ENCODE measurements around the gene COPS6.

The COPS6 gene

DNA sequence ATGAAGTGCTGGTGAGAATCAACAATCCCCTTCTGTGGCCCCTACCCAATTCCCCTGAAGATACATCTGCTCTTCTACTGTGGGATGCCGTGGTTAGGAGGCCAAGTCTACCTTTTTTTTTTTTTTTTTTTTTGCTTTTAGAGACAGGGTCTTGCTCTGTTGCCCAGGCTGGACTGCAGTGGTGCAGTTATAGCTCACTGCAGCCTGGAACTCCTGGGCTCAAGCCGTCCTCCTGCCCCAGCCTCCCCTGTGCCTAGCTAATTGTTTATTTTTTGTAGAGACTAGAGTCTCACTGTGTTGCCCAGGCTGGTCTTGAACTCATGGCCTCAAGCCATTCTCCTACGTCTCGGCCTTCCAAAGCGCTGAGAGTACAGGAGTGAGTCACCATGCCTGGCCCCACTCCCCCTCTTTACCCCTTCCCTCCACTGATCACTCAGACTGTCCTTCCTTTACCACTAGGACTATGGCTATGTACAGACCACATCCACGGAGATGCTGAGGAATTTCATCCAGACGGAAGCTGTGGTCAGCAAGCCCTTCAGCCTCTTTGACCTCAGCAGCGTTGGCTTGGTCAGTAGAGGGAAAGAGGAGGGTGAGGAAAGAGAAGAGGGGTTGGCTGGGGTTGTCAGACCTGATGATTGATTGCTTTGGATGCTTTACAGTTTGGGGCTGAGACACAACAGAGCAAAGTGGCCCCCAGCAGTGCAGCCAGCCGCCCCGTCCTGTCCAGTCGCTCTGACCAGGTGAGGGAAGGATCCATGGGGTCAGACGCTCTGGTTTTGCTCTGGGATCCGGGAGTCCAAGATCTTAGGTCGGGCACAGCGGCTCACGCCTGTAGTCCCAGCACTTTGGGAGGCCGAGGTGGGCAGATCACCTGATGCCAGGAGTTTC lies 14.4 kb downstream of the COPS6 start:
- DNase-seq (ENCODE audit: low read depth): no peak

DNA sequence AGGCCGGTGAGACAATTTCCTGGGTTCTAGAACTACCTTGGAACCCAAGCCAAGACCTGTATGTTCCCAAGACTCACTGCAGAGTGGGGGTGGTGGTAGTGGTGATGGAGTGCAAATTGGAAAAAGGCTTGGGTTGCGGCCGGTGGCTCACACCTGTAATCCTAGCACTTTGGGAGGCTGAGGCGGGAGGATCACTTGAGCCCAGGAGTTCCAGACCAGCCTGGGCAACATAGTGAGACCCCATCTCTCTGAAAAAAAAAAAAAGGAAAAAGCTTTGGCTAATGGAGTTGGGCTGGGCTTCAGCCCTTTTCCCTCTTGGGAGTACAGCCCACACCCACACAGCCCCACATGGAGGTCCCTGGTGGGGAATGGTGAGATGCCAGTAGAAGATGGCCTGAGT lies 16.8 kb downstream of the COPS6 start:
- DNase-seq (ENCODE audit: low read depth): no peak

DNA sequence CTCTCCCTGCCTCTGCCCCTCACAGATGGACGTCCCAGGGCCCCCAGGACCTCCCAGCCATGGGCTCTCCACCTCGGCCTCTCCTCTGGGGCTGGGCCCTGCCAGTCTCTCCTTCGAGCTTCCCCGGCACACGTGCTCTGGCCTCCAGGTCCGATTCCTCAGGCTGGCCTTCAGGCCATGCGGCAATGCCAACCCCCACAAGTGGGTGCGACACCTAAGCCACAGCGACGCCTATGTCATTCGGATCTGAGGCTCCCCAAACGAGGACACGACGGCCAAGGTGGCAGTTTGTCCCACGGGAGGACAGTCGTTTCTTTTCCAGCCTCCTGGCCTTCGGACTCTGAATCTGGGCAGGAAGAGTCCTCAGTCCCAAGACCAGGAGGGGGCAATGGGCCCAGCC lies 17.9 kb downstream of the COPS6 start:
- no peak for DNase-seq (ENCODE audit: low read depth)

DNA sequence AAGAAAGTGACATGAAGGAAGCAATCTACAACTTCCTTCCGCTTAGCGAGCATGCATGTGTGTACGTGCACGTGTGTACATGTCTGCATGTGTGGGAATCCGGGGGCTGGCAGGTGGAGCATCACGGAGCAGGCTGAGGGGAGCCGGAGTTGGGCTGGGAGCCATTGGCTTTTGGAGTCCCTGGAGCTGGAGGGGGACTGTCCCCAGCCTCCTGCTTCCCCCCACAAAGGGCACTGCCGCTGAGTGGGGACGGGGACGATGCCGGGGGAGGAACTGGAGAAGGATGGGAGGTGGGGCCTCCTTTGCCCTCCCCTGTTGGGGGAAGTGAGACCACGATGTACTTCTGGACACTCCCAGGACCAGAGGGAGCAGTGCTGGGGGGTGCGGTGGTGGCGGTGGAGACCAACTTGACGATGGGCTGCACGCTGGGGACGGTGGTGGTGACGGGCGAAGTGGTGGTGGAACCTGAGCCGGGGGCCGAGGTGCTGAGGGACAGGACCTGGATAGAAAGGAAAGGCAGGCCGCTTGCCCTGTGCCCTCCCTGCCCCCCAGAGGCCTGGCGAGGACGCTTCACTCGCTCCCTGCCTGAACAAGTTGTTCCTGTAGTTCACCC lies 18.5 kb downstream of the COPS6 start:
- DNase-seq (ENCODE audit: low read depth): no peak

DNA sequence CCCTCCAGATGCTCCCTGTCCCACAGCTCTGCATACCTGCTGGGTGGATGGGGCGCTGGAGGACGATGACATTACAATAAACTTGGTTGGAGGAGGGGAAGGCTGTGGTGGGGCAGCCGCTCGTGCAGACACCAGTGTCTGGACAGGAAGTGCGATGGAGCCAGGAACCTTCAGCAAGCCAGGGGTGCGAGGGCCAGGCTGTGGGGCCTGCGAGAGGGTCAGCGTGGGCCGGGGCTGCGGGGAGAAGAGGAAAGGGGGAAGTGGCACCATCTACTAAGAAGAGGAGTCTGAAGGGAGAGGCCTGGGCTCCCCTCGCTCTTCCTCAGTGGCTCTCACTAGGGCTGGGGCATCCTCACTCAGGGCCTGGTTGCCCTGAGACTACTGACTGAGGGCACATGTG lies 19.1 kb downstream of the COPS6 start:
- DNase-seq (ENCODE audit: low read depth): no peak

DNA sequence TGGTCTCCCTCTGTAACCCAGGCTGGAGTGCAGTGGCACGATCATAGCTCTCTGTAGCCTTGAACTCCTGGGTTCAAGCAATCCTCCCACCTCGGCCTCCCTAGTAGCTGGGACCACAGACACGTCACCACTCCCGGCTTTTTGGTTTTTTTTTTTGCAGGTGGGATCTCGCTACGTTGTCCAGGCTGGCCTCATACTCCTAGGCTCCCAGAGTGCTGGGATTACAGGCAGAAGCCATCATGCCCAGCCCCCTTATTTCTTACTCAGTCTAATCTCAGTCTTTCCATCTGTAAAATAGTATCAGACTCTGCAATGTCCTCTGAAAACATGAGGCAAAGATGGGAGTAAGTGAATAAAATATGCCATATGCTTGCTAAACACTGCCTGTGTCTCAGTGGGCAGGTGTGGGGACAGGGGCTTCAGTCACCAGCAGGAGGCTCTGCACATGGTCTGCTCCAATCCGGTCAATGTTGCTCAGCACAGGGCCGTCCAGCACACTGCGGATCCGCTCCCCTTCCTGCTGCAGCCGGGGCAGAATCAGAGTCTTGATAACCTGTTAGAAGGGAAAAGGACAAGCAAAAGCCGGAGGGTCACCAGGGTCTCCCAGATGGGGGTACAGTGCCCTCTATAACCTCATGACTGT lies 20.9 kb downstream of the COPS6 start:
- DNase-seq (ENCODE audit: low read depth): no peak

DNA sequence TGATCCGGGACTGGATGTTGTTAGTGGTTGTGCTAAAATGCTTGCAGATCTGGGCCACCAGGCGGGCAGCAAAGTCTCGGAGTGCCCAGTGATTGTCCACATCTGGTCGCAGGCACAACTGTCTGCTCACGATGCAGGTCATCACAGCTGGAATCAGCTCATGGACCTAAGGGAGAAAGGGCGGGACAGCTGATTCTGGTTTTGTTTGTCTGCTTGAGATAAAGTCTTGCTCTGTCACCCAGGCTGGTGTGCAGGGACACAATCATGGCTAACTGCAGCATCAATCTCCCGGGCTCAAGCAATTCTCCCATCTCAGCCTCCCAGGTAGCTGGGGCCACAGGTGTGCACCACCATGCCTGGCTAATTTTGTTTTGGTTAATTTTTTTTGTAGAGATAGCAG lies 22.4 kb downstream of the COPS6 start:
- DNase-seq (ENCODE audit: low read depth): no peak

DNA sequence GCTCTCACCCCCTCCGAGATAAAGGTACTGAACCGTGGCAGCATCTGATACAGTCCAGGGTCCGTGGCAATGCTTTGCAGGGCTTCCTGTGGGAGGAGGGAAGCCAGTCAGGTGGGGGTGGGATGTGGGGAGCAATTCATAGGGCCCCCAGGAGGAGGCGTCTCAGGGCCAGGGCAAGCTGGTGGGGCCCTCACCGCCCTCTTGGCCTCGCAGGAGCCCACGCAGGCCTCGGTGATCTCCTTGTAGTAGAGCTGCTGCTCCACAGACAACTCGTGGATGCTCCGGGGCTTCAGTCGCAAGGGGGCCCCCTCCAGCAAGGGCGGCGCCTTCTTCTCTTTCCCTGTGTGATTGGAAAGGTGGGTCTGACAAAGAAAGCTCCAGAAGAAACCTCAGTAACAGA lies 23.1 kb downstream of the COPS6 start:
- no peak for DNase-seq (ENCODE audit: low read depth)

DNA sequence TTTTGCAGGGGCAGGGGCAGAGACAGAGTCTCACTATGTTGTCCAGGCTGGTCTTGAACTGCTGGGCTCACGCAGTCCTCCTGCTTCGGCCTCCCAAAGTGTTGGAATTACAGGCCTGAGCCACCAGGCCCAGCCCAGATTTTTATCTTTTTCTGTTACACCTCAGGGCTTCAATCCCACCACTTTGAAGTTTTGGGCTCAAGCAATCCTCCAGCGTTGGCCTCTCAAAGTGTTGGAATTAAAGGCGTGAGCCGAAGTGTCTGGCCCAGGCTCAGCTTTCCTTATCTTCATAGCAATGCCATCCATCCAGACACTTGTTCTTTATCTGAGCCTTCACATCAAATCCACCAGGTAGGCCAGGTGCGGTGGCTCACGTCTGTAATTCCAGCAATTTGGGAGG lies 26.3 kb downstream of the COPS6 start:
- DNase-seq (ENCODE audit: low read depth): no peak

DNA sequence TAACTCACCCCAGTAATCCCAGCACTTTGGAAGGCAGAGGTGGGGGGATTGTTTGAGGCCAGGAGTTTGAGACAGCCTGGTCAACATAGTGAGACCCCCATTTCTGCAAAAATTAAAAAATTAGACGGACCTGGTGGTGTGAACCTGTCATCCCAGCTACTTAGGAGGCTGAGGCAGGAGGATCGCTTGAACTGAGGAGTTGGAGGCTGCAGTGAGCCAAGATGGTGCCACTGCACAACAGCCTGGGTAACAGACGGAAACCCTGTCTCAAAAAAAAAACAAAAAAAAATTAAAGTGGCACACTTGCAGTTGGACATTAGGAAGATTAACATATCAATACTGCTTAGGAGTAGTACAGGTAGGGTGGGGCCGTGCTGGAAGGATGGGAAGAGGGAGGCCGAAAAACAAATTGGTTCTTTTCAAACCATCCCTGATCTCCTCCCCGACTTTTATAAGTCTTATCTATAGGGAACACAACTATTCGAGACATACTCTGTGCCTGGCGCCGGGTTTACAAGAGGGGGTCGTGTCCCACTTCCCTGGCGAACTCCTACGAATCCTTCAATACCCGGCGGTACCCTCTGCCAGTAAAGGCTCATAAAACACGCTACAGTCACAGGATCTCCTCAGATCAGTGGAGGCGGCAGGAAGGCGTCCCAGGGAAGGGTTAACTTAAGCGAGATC lies 29.8 kb downstream of the COPS6 start:
- DNase-seq (ENCODE audit: low read depth): no peak

DNA sequence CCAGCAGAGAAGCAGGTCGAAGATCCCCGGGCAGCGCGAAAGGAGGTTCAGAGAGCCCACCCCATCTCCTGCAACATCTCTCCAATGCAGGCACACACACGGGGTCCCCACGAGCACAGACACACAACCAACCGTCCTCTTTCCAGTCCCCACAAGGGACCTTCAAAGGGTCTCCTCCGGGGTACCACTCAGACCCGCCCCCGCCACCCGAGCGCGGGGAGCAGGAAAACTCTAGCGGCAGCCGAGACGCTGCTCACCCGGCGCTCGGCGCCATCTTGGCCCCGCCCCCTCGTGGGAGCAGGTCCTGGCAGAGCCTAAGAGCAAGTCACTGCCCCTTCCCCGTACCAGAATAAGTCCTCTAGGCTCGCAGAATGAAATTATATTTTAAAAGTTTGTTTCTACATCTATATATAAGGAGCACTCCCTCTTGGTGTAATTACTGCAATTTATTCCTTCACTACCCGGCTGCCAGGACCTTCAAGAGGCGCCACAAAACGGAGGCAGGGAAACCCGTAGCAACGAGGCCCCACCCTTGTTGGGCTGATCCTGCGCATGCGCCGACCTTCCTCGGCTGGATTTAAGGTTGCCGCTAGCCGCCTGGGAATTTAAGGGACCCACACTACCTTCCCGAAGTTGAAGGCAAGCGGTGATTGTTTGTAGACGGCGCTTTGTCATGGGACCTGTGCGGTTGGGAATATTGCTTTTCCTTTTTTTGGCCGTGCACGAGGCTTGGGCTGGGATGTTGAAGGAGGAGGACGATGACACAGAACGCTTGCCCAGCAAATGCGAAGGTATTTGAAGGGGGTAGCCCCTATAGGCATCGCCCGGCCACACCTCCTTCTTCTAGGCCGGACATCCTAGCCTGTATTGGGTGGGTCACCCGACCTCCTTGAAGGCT lies 30.6 kb downstream of the COPS6 start, which contains the start of the genes CNPY4 and TAF6:
Gene CNPY4, plus strand, starts transcription at position 563 of the 898 bp plus-strand sequence. Its CDS starts 111 bp downstream, at position 674.
Gene TAF6, minus strand, starts transcription at position 287 of the 898 bp plus-strand sequence. CDS start 5,149 bp downstream, outside the sequence.
- DNase-seq (ENCODE audit: low read depth): peak; percentile 92

DNA sequence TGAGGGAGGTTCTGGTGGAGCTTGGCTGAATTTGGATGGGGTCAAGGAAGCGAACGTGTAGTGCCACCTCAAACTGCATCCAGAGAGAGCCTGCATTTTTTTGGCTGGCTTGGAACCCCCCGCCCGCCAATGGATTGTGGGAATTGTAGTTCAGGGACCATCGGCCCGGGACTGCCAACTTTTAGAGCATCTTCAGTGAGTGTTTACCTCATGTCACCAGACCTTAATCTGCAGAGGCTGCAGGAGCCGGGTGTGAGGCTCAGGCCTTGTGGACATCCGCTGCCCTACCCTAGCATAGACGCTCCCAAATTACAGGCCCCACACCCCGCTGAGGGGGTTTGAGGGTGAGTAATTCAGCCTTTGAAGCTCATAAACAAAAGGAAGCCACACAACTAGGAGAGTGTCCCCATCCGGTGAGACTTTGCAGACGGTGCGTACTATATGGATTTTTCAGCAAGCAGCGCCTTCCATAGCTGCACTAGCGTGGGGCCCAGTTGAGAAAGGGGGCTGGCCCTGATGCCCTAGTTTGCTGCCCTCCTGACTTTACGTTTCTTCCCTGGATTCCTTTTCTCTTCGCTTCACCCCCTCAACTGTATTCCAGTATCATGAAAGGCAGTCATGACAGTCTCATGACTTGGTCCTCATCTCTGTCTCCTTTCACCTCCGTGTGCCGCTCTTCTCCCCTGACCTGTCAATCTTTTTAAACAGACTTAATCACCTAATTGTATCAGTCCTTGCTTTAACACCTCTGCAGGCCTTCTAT lies 31.4 kb downstream of the COPS6 start:
- DNase-seq (ENCODE audit: low read depth): peak; percentile 59

DNA sequence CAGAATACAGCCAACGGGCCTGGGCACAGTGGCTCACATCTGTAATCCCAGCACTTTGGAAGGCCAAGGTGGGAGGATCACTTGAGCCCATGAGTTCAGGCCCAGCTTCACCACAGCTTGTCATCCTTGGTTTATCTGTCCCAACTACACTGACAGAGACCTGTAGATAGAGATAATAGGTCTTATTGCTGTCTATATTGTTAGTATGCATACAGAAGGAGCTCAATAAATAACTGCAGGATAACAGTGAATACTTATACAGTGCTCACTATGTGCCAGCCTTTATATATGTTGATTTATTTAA lies 31.9 kb downstream of the COPS6 start:
- no peak for DNase-seq (ENCODE audit: low read depth)

DNA sequence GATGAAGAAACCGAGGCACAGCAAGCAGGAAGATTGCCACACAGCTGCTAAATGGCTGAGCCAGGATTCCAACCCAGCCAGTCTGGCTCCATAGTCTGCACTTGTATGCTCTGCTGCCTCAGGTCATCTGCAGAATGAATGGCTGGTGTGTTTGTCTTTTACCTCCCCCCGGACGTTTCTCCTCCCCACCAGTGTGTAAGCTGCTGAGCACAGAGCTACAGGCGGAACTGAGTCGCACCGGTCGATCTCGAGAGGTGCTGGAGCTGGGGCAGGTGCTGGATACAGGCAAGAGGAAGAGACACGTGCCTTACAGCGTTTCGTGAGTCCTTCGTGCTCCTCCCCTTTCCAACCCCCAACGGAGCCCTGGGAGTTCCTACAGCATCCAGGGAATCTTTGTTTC lies 33.3 kb downstream of the COPS6 start:
- no peak for DNase-seq (ENCODE audit: low read depth)

DNA sequence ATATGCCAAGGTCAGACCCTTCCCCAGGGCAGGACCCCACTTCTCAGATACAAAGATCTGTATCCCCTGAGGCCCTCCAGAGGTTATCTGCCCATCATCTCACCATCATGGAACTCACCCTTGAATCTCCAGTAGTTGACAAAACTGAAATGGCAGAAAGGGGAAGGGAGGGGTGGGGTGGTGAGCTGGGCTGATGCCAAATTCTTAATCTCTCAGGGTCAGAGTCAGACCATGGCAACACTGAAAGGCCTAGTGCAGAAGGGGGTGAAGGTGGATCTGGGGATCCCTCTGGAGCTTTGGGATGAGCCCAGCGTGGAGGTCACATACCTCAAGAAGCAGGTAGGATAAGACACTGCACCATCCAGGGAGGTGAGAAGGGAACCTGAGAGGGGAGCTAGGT lies 33.8 kb downstream of the COPS6 start:
- DNase-seq (ENCODE audit: low read depth): no peak

DNA sequence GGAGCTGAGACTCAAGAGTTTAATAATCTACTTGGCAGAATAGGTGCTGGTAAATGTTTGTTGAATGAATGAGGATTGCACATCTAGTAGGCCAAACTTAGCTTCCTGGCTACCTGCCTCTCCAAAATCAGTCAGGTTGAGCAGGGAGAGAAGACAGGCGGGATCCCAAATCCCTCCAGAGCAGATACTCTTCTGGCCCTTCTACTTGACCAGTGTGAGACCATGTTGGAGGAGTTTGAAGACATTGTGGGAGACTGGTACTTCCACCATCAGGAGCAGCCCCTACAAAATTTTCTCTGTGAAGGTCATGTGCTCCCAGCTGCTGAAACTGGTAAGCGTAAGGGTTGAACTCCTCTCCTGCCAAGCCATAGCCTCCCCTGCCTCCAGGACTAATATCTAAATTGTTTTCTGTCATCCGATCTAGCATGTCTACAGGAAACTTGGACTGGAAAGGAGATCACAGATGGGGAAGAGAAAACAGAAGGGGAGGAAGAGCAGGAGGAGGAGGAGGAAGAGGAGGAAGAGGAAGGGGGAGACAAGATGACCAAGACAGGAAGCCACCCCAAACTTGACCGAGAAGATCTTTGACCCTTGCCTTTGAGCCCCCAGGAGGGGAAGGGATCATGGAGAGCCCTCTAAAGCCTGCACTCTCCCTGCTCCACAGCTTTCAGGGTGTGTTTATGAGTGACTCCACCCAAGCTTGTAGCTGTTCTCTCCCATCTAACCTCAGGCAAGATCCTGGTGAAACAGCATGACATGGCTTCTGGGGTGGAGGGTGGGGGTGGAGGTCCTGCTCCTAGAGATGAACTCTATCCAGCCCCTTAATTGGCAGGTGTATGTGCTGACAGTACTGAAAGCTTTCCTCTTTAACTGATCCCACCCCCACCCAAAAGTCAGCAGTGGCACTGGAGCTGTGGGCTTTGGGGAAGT lies 35.8 kb downstream of the COPS6 start:
- no peak for DNase-seq (ENCODE audit: low read depth)

DNA sequence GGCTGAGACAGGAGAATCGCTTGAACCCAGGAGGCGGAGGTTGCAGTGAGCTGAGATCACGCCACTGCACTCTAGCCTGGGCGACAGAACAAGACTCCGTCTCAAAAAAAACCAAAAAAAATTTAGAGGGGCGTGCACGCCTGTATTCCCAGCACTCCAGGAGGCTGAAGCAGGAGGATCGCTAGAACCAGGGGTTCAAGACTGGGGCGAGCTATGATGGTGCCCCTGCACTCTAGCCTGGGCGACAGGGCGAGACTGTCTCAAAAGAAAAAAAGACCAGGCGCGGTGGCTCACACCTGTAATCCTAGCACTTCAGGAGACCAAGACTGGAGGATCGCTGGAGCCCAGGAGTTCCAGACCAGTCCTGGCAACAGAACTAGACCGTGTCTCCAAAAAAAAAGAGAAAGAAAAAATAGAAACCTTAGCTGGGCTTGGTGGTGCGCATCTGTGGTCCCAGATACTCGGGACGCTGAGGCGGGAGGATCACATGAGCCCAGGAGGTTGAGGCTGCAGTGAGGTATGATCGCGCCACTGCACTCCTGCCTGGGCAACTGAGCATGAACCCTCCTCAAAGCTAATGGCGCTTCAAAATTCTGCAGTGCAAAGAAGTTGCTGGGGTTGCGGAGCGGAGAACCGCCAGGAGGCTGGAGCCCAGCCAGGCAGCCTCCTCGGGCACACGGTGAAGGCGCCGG lies 37.6 kb downstream of the COPS6 start:
- no peak for DNase-seq (ENCODE audit: low read depth)

DNA sequence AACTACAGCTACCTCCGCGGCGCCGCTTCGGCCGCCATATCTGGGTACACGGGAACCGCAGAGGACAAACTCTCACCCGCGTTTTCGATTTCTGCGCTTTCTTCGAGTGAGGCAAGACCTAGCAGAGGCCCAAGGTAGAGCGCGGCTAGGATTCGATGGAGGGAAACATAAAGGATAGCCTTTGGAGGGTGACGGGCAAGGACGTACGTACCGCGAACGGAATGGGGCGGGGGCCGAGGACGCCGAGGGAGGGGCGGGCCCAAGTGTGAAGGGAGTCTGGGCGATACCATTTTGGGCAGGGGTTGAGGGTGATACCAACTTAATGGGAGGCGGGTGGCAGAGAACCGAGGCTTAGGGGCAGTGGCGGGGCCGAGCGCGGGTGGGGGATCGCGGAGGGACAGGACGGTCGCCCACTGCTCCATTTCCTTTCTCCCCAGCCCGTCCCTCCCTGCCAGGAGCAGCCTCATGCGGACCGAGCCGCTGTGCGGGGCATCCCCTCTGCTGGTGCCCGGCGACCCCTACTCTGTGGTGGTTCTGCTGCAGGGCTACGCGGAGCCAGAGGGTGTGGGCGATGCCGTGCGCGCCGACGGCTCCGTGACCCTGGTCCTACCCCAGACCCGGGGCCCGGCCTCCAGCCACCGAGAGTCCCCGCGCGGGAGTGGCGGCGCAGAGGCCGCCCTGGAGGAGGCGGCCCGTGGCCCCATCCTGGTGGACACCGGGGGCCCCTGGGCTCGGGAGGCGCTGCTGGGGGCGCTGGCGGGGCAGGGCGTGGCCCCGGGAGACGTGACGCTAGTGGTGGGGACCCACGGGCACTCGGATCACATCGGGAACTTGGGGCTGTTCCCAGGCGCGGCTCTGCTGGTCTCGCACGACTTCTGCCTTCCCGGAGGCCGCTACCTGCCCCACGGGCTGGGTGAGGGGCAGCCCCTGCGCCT lies 38.4 kb downstream of the COPS6 start, which contains the start of gene MBLAC1:
Gene MBLAC1, plus strand, starts transcription at position 37 of the 935 bp plus-strand sequence. Its CDS starts 429 bp downstream, at position 466.
- DNase-seq (ENCODE audit: low read depth): peak; percentile 85
